Aorta (tissue), 5 donors: Measurements from ENCODE around the gene REG1B. TPM values are rescaled to one million over a fixed set of nuclear protein-coding genes. Genes with fewer than 3 reads are reported as not detected.
"Not testable (repeated sequence)": the region's sequence is repeated elsewhere in the genome, so short reads cannot be mapped to it uniquely, and the experiment has no call there.

Experiments
- ATAC-seq: fragments of 200-7000 bp; cut with Tn5 transposase; one replicate; pipeline ENCODE4 v1.9.1; 2022; ENCODE audit warnings: moderate library complexity; ENCODE audit not compliant: low FRiP score
- DNase-seq, 2 donors: peaks; one replicate each; pipeline ENCODE4 v3.0.0-alpha.2; 2020
- H3K27ac ChIP-seq, 2 donors: one replicate each; pipeline ENCODE4 v1.5.1; 2013; ENCODE audit warnings: low read length in 2 of 2, mild to moderate bottlenecking in 2 of 2, moderate library complexity in 2 of 2, control low read depth in 1 of 2, inconsistent platforms in 1 of 2, low read depth in 1 of 2
- H3K27me3 ChIP-seq, 2 donors: one replicate each; pipeline ENCODE4 v1.6.1; 2013; ENCODE audit warnings: control low read depth in 1 of 2, low read length in 1 of 2, mild to moderate bottlenecking in 1 of 2, moderate library complexity in 1 of 2; ENCODE audit not compliant: insufficient read depth in 2 of 2, control insufficient read depth in 1 of 2
- H3K36me3 ChIP-seq, 2 donors: one replicate each; pipeline ENCODE4 v1.6.1; 2013; ENCODE audit warnings: control low read depth in 1 of 2, low read length in 1 of 2, mild to moderate bottlenecking in 1 of 2; ENCODE audit not compliant: insufficient read depth in 2 of 2, control insufficient read depth in 1 of 2
- H3K4me1 ChIP-seq, 2 donors: one replicate each; pipeline ENCODE4 v1.6.1; 2013; ENCODE audit warnings: low read length in 2 of 2, control low read depth in 1 of 2, mild to moderate bottlenecking in 1 of 2, moderate library complexity in 1 of 2; ENCODE audit not compliant: insufficient read depth in 2 of 2, control insufficient read depth in 1 of 2
- H3K4me3 ChIP-seq, 2 donors: one replicate each; pipeline ENCODE4 v1.5.1; 2013; ENCODE audit warnings: low read length in 2 of 2, control low read depth in 1 of 2, mild to moderate bottlenecking in 1 of 2
- H3K9me3 ChIP-seq: one replicate; pipeline ENCODE4 v1.6.1; 2013; ENCODE audit warnings: mild to moderate bottlenecking, low read length; ENCODE audit not compliant: control insufficient read depth
- WGBS, 2 donors: extraction: QIAGEN DNeasy Blood & Tissue Kit; methylation state at CpG; one replicate each; pipeline ENCODE4 v1.1.7; 2013; 5-methylcytosine and 5-hydroxymethylcytosine counted together
- intact Hi-C, 2 donors: fragments of 100-400 bp; cut with DNase I; formaldehyde crosslinking; loops; one replicate each; pipeline versions ENCODE4 v1.14.2 to v1.15.0; 2022
- polyA plus RNA-seq, 2 donors: library from polyadenylated mRNA; stranded (reverse); fragments of 200-250 nt; gene quantifications; one replicate each; pipeline ENCODE4 v1.2.3, GENCODE V29; 2013
- total RNA-seq, 2 donors: library from RNA; stranded (reverse); fragmentation: NEBNext Ultra II Directional; extraction: Animal tissue kit (Norgen Biotek cat#: 25700); gene quantifications; one replicate each; pipeline ENCODE4 v1.2.1, GENCODE V29; 2021
- donor health status: healthy with polysubstance abuse.
- donor health status: Bipolar disorder and iron deficiency.
- donor health status: DM: no; HTN: no; CAD: no.
- donor health status: DM: no; HTN: no; CAD: no.
- donor health status: DM: yes; HTN: yes; CAD: no.

Gene REG1B
- total and polyA plus RNA-seq, 4 donors: 3.8 to 16.4 (median 4.9) TPM

GRCh38 chr2:79054769-79055168 is 33.0 kb downstream of the REG1B start:
- H3K36me3 ChIP-seq, H3K9me3 ChIP-seq, H3K4me1 ChIP-seq, H3K27ac ChIP-seq, H3K4me3 ChIP-seq, DNase-seq, intact Hi-C loops, H3K27me3 ChIP-seq, ATAC-seq: not testable (repeated sequence)
- WGBS, 2 donors: 85 to 91% methylated on average over 4 to 5 of the region's 5 CpGs

DNA sequence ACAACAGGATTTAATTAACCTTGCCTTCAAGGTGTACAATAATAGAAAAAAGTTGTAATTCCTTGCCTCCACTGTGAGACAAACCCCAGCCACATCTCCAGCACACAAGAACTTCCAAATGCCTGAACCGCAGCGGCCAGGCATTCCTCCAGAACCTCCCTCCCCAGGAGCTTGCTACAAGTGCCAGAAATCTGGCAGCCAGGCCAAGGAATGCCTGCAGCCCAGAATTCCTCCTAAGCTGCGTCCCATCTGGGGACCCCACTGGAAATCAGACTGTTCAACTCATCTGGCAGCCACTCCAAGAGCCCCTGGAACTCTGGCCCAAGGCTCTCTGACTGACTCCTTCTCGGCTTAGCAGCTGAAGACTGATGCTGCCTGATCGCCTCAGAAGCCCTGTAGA is 34.3 kb downstream of the REG1B start:
- H3K27ac ChIP-seq, intact Hi-C loops: not testable (repeated sequence)

GRCh38 chr2:79041032-79041448 is 46.8 kb downstream of the REG1B start:
- 0 to 4% methylated on average over 1 of the region's 1 CpG for whole genome bisulfite sequencing, 2 donors
- ATAC-seq: no peak

More for the DNA sequence above, 34.3 kb downstream of the REG1B start:
- DNase-seq: peak in 1 of 2 donors; percentile 40
- not testable (repeated sequence) for H3K36me3 ChIP-seq, H3K9me3 ChIP-seq, ATAC-seq, H3K4me1 ChIP-seq, H3K27me3 ChIP-seq, H3K4me3 ChIP-seq
- WGBS, 2 donors: 20 to 37% methylated on average over 5 of the region's 5 CpGs

GRCh38 chr2:79039944-79040343 is 47.8 kb downstream of the REG1B start:
- DNase-seq (no peak), ATAC-seq (no peak)
- Histone ChIP-seq H3K4me3 (no peak overlapping the region), H3K4me1 (no peaks in the 10 kb centered on the region), H3K27ac (no peak overlapping the region), H3K27me3 (no peaks in the 10 kb centered on the region), H3K9me3 (no peaks in the 10 kb centered on the region), H3K36me3 (no peaks in the 10 kb centered on the region)
- intact Hi-C loops: no loop called here
- WGBS, 2 donors: 60 to 63% methylated on average over 3 of the region's 3 CpGs

More at GRCh38 chr2:79041032-79041448, 46.8 kb downstream of the REG1B start:
- no peak overlapping the region for H3K27ac ChIP-seq
- no peaks in the 10 kb centered on the region for H3K36me3 ChIP-seq
- DNase-seq: no peak
- H3K9me3 ChIP-seq: no peaks in the 10 kb centered on the region
- no peaks in the 10 kb centered on the region for H3K27me3 ChIP-seq
- no peaks in the 10 kb centered on the region for H3K4me1 ChIP-seq
- intact Hi-C loops: no loop called here
- no peak overlapping the region for H3K4me3 ChIP-seq

Other genes starting within 250 kb of the REG1B start
- under 1 TPM; 0.71 to 0.96 TPM for gene REG3G, start 62.3 kb downstream of the REG1B start, total RNA-seq
- gene REG3G, start 62.3 kb downstream of the REG1B start, polyA plus RNA-seq: under 1 TPM; 0.13 to 0.38 TPM
- gene REG1A, start 32.5 kb upstream of the REG1B start, total RNA-seq: 1 to 10 TPM; 5.2 to 6.3 TPM
- 100 to 1,000 TPM in 1 of 2 donors, 10 to 100 TPM in 1; 17.3 to 160 TPM for gene REG1A, start 32.5 kb upstream of the REG1B start, polyA plus RNA-seq
- gene REG3A, start 71.8 kb upstream of the REG1B start, total RNA-seq: 1 to 10 TPM; 4.1 to 8.3 TPM
- gene REG3A, start 71.8 kb upstream of the REG1B start, polyA plus RNA-seq: 10 to 100 TPM in 1 of 2 donors, under 1 TPM in 1; 0.20 to 67.5 TPM